ENCODE measurements around the gene TNS1.
"Not testable (repeated sequence)": the region's sequence is repeated elsewhere in the genome, so short reads cannot be mapped to it uniquely, and the experiment has no call there.

The TNS1 gene

GRCh38 chr2:217818293-217818850, 184.4 kb downstream of the TNS1 start:
- Histone ChIP-seq H3K36me3 (ENCODE audit: insufficient read depth, low read length) (peaks cover 67% of the 10 kb centered on the region), H3K9ac (ENCODE audit: insufficient read length) (no peak overlapping the region), H3K4me3 (no peak overlapping the region), H3K27ac (no peak overlapping the region), H3K9me3 (ENCODE audit: low read depth, low read length) (no peaks in the 10 kb centered on the region)
- TF ChIP-seq FOXP2 (optimal IDR thresholded peaks at IDR 0.05; ENCODE audit: control extremely low read depth, extremely low read length, insufficient read depth) (no peak), POLR2AphosphoS5 (IDR thresholded peaks at IDR 0.05; ENCODE audit: borderline replicate concordance, low read depth, low read length) (no peak; the same call in 1 of the 2 replicates), EZH2 (IDR thresholded peaks at IDR 0.05) (no peak)
- DNase-seq (ENCODE audit: low read depth, low spot score) = no peak

- H3K36me3 ChIP-seq (ENCODE audit: insufficient read depth, low read length) = peaks cover 74% of the 10 kb centered on the region
- no peak overlapping the region for H3K9ac ChIP-seq (ENCODE audit: insufficient read length)
Observed at GRCh38 chr2:217817466-217818292, 185.1 kb downstream of the TNS1 start.

GRCh38 chr2:217816396-217816869, 186.4 kb downstream of the TNS1 start:
- TF ChIP-seq FOXP2 (optimal IDR thresholded peaks at IDR 0.05; ENCODE audit: control extremely low read depth, extremely low read length, insufficient read depth) = no peak
- no peak for TF ChIP-seq EZH2 (IDR thresholded peaks at IDR 0.05)
- TF ChIP-seq POLR2AphosphoS5 (IDR thresholded peaks at IDR 0.05; ENCODE audit: borderline replicate concordance, low read depth, low read length) = no peak
- no peaks in the 10 kb centered on the region for H3K9me3 ChIP-seq (ENCODE audit: low read depth, low read length)
- H3K9ac ChIP-seq (ENCODE audit: insufficient read length) = no peak overlapping the region
- DNase-seq (ENCODE audit: low read depth, low spot score) = no peak
- H3K27ac ChIP-seq = no peak overlapping the region
- H3K36me3 ChIP-seq (ENCODE audit: insufficient read depth, low read length) = peaks cover 86% of the 10 kb centered on the region
- H3K4me3 ChIP-seq = no peak overlapping the region

More at GRCh38 chr2:217817466-217818292, 185.1 kb downstream of the TNS1 start:
- no peak for DNase-seq (ENCODE audit: low read depth, low spot score)
- TF ChIP-seq FOXP2 (optimal IDR thresholded peaks at IDR 0.05; ENCODE audit: control extremely low read depth, extremely low read length, insufficient read depth) = no peak
- no peak for TF ChIP-seq POLR2AphosphoS5 (IDR thresholded peaks at IDR 0.05; ENCODE audit: borderline replicate concordance, low read depth, low read length)
- TF ChIP-seq EZH2 (IDR thresholded peaks at IDR 0.05) = no peak
- no peak overlapping the region for H3K27ac ChIP-seq
- no peak overlapping the region for H3K4me3 ChIP-seq
- H3K9me3 ChIP-seq (ENCODE audit: low read depth, low read length) = no peaks in the 10 kb centered on the region

GRCh38 chr2:217813828-217814227, 189.0 kb downstream of the TNS1 start:
- peaks cover 95% of the 10 kb centered on the region for H3K36me3 ChIP-seq (ENCODE audit: insufficient read depth, low read length)
- TF ChIP-seq EZH2 (IDR thresholded peaks at IDR 0.05) (no peak), FOXP2 (optimal IDR thresholded peaks at IDR 0.05; ENCODE audit: control extremely low read depth, extremely low read length, insufficient read depth) (no peak), POLR2AphosphoS5 (IDR thresholded peaks at IDR 0.05; ENCODE audit: borderline replicate concordance, low read depth, low read length) (no peak)
- H3K9ac ChIP-seq (ENCODE audit: insufficient read length) = no peak overlapping the region
- no peaks in the 10 kb centered on the region for H3K9me3 ChIP-seq (ENCODE audit: low read depth, low read length)
- H3K27ac ChIP-seq = no peak overlapping the region
- no peak overlapping the region for H3K4me3 ChIP-seq
- no peak for DNase-seq (ENCODE audit: low read depth, low spot score)

- Histone ChIP-seq H3K27ac (no peak overlapping the region), H3K4me3 (no peak overlapping the region), H3K9me3 (ENCODE audit: low read depth, low read length) (no peaks in the 10 kb centered on the region), H3K9ac (ENCODE audit: insufficient read length) (no peak overlapping the region), H3K36me3 (ENCODE audit: insufficient read depth, low read length) (peaks cover 93% of the 10 kb centered on the region)
- no peak for TF ChIP-seq EZH2 (IDR thresholded peaks at IDR 0.05)
- no peak for TF ChIP-seq POLR2AphosphoS5 (IDR thresholded peaks at IDR 0.05; ENCODE audit: borderline replicate concordance, low read depth, low read length)
- TF ChIP-seq FOXP2 (optimal IDR thresholded peaks at IDR 0.05; ENCODE audit: control extremely low read depth, extremely low read length, insufficient read depth) = no peak
- no peak for DNase-seq (ENCODE audit: low read depth, low spot score)
Observed at GRCh38 chr2:217812170-217812569, 190.6 kb downstream of the TNS1 start.

GRCh38 chr2:217810260-217810659, 192.5 kb downstream of the TNS1 start:
- no peak for DNase-seq (ENCODE audit: low read depth, low spot score)

GRCh38 chr2:217809736-217810135, 193.1 kb downstream of the TNS1 start:
- no peaks in the 10 kb centered on the region for H3K9me3 ChIP-seq (ENCODE audit: low read depth, low read length)
- no peak for DNase-seq (ENCODE audit: low read depth, low spot score)
- no peak overlapping the region for H3K4me3 ChIP-seq
- H3K27ac ChIP-seq = no peak overlapping the region
- peaks cover 84% of the 10 kb centered on the region for H3K36me3 ChIP-seq (ENCODE audit: insufficient read depth, low read length)
- no peak overlapping the region for H3K9ac ChIP-seq (ENCODE audit: insufficient read length)
- TF ChIP-seq EZH2 (IDR thresholded peaks at IDR 0.05) (no peak), POLR2AphosphoS5 (IDR thresholded peaks at IDR 0.05; ENCODE audit: borderline replicate concordance, low read depth, low read length) (no peak), FOXP2 (optimal IDR thresholded peaks at IDR 0.05; ENCODE audit: control extremely low read depth, extremely low read length, insufficient read depth) (no peak)

More at GRCh38 chr2:217810260-217810659, 192.5 kb downstream of the TNS1 start:
- H3K4me3 ChIP-seq = no peak overlapping the region
- peaks cover 89% of the 10 kb centered on the region for H3K36me3 ChIP-seq (ENCODE audit: insufficient read depth, low read length)
- no peak overlapping the region for H3K9ac ChIP-seq (ENCODE audit: insufficient read length)
- no peak overlapping the region for H3K27ac ChIP-seq
- no peak for TF ChIP-seq FOXP2 (optimal IDR thresholded peaks at IDR 0.05; ENCODE audit: control extremely low read depth, extremely low read length, insufficient read depth)
- no peak for TF ChIP-seq POLR2AphosphoS5 (IDR thresholded peaks at IDR 0.05; ENCODE audit: borderline replicate concordance, low read depth, low read length)
- no peak for TF ChIP-seq EZH2 (IDR thresholded peaks at IDR 0.05)
- H3K9me3 ChIP-seq (ENCODE audit: low read depth, low read length) = no peaks in the 10 kb centered on the region

GRCh38 chr2:217808967-217809366, 193.8 kb downstream of the TNS1 start:
- H3K9me3 ChIP-seq (ENCODE audit: low read depth, low read length); H3K4me3 ChIP-seq; DNase-seq (ENCODE audit: low read depth, low spot score); H3K27ac ChIP-seq; H3K9ac ChIP-seq (ENCODE audit: insufficient read length): not testable (repeated sequence)
- peaks cover 77% of the 10 kb centered on the region for H3K36me3 ChIP-seq (ENCODE audit: insufficient read depth, low read length)

Data from SK-N-MC (cell line).